Activated B cell treated with CpG ODN at 0.5 μM for 24 hours (primary cell): Measurements from ENCODE around the gene ST8SIA2. TPM values are rescaled to one million over a fixed set of nuclear protein-coding genes. Genes with fewer than 3 reads are reported as not detected.

Experiments
- ATAC-seq: fragments of 200-7000 bp; cut with Tn5 transposase; one replicate; pipeline ENCODE4 v1.10.0; 2021; ENCODE audit warnings: low read depth, mild to moderate bottlenecking, moderate library complexity
- CTCF ChIA-PET: fragments of 350-600 bp; sonication (Branson Sonifier 250); formaldehyde crosslinking; loops from one replicate; lab custom pipeline; 2021; ENCODE audit warnings: antibody characterized with exemption; lab: Charles Lee
- POLR2A ChIA-PET: fragments of 350-600 bp; sonication (Branson Sonifier 250); formaldehyde crosslinking; loops from one replicate; lab custom pipeline; 2021; ENCODE audit warnings: antibody characterized with exemption; lab: Charles Lee
- DNase-seq: peaks from one replicate; pipeline ENCODE4 v3.0.0; 2022
- H3K27ac Mint-ChIP-seq: one replicate; pipeline ENCODE4 v1.8.0; 2020; ENCODE audit warnings: mixed read lengths
- H3K27me3 Mint-ChIP-seq: one replicate; pipeline ENCODE4 v1.8.0; 2021; ENCODE audit warnings: mixed read lengths
- H3K36me3 Mint-ChIP-seq: one replicate; pipeline ENCODE4 v1.8.0; 2021; ENCODE audit warnings: low read depth, mixed read lengths
- H3K4me1 Mint-ChIP-seq: one replicate; pipeline ENCODE4 v1.8.0; 2021; ENCODE audit warnings: mixed read lengths
- H3K4me3 Mint-ChIP-seq: one replicate; pipeline ENCODE4 v1.8.0; 2020; ENCODE audit warnings: mild to moderate bottlenecking, mixed read lengths
- H3K9me3 Mint-ChIP-seq: one replicate; pipeline ENCODE4 v1.8.0; 2020; ENCODE audit warnings: mixed read lengths
- CTCF ChIP-seq: fragments of 200-600 bp; IDR thresholded peaks from one replicate; pipeline ENCODE4 v1.8.0; 2022; ENCODE audit warnings: antibody characterized with exemption, mild to moderate bottlenecking
- intact Hi-C: fragments of 100-400 bp; cut with micrococcal nuclease; formaldehyde crosslinking; loops from one replicate; pipeline ENCODE4 v1.15.1; 2024
- total RNA-seq: library from RNA; stranded (reverse); gene quantifications from 2 replicates; pipeline ENCODE4 v1.2.3, GENCODE V29; 2022

ST8SIA2 gene
- total RNA-seq, 1 donor from 2014 or later: not detected

- no peak overlapping the region for H3K4me3 Mint-ChIP-seq
- no peak for ATAC-seq
- TF ChIP-seq CTCF: no peak
- ChIA-PET POLR2A (no interaction called here), CTCF (no interaction called here)
- H3K27ac Mint-ChIP-seq: no peak overlapping the region
- no peaks in the 10 kb centered on the region for H3K4me1 Mint-ChIP-seq
- H3K27me3 Mint-ChIP-seq: peaks cover 21% of the 10 kb centered on the region
- DNase-seq: no peak
- H3K9me3 Mint-ChIP-seq: no peaks in the 10 kb centered on the region
- no peaks in the 10 kb centered on the region for H3K36me3 Mint-ChIP-seq
- intact Hi-C loops: no loop called here
These were observed 106.2 kb downstream of the ST8SIA2 start for GRCh38 chr15:92499731-92500530.

- intact Hi-C loops: no loop called here
- ChIA-PET CTCF (no interaction called here), POLR2A (no interaction called here)
- Mint-ChIP-seq H3K4me1 (no peaks in the 10 kb centered on the region), H3K36me3 (no peaks in the 10 kb centered on the region), H3K9me3 (peaks cover 7% of the 10 kb centered on the region), H3K4me3 (no peak overlapping the region), H3K27ac (no peak overlapping the region), H3K27me3 (peaks cover 14% of the 10 kb centered on the region)
- no peak for ATAC-seq
- no peak for TF ChIP-seq CTCF
- DNase-seq: no peak
These were observed 108.7 kb downstream of the ST8SIA2 start for GRCh38 chr15:92502336-92502735.

GRCh38 chr15:92502930-92503857 lies 109.5 kb downstream of the ST8SIA2 start:
- Mint-ChIP-seq H3K36me3 (no peaks in the 10 kb centered on the region), H3K9me3 (peaks cover 7% of the 10 kb centered on the region), H3K27ac (no peak overlapping the region), H3K4me3 (no peak overlapping the region), H3K27me3 (peaks cover 14% of the 10 kb centered on the region), H3K4me1 (no peaks in the 10 kb centered on the region)
- POLR2A ChIA-PET: no interaction called here
- intact Hi-C loops: no loop called here
- ATAC-seq: no peak
- no peak for DNase-seq
- CTCF ChIA-PET: no interaction called here
- no peak for TF ChIP-seq CTCF

GRCh38 chr15:92503889-92504288 lies 110.2 kb downstream of the ST8SIA2 start:
- no peaks in the 10 kb centered on the region for H3K4me1 Mint-ChIP-seq
- peaks cover 14% of the 10 kb centered on the region for H3K27me3 Mint-ChIP-seq
- H3K4me3 Mint-ChIP-seq: no peak overlapping the region
- no peak overlapping the region for H3K27ac Mint-ChIP-seq
- DNase-seq (no peak), ATAC-seq (no peak)
- intact Hi-C loops: no loop called here
- CTCF ChIA-PET: no interaction called here
- TF ChIP-seq CTCF: no peak
- H3K9me3 Mint-ChIP-seq: peaks cover 7% of the 10 kb centered on the region
- POLR2A ChIA-PET: no interaction called here
- H3K36me3 Mint-ChIP-seq: no peaks in the 10 kb centered on the region

GRCh38 chr15:92505611-92506010 lies 111.9 kb downstream of the ST8SIA2 start:
- Mint-ChIP-seq H3K27me3 (peaks cover 5% of the 10 kb centered on the region), H3K4me1 (no peaks in the 10 kb centered on the region), H3K9me3 (peaks cover 7% of the 10 kb centered on the region), H3K36me3 (no peaks in the 10 kb centered on the region), H3K4me3 (no peak overlapping the region), H3K27ac (no peak overlapping the region)
- ChIA-PET POLR2A (no interaction called here), CTCF (no interaction called here)
- no peak for TF ChIP-seq CTCF
- DNase-seq (no peak), ATAC-seq (no peak)
- intact Hi-C loops: no loop called here
